A673 (cell line): ENCODE measurements around the gene DDX56. TPM values are rescaled to one million over a fixed set of nuclear protein-coding genes. Genes with fewer than 3 reads are reported as not detected.
A peak's percentile ranks its signal among the peaks of the same experiment; 100 is the strongest.

Experiments
- BruUV-seq: library from RNA; stranded (reverse); fragments of 400-500 nt; replicated peaks from 2 replicates; lab custom pipeline; 2021; lab: Mats Ljungman, UMichigan
- CTCF ChIA-PET: fragments of 300-600 bp; sonication (Branson Sonifier 250); formaldehyde crosslinking; loops from one replicate; lab custom pipeline; 2022; ENCODE audit warnings: antibody characterized with exemption; lab: Charles Lee
- POLR2A ChIA-PET: fragments of 300-600 bp; sonication (Branson Sonifier 250); formaldehyde crosslinking; loops from one replicate; lab custom pipeline; 2022; ENCODE audit warnings: antibody characterized with exemption; ENCODE audit not compliant: low non-redundant PET; lab: Charles Lee
- DNase-seq: peaks from one replicate; pipeline ENCODE4 v3.0.0-alpha.2; 2015; ENCODE audit warnings: low spot score
- H3K27ac ChIP-seq: fragments of 200-600 bp; sonication (generic); 2 replicates; pipeline ENCODE4 v1.5.1; 2016; ENCODE audit warnings: mixed run types, low read depth, mild to moderate bottlenecking, mixed read lengths, antibody characterized with exemption, low read length; ENCODE audit not compliant: poor library complexity, severe bottlenecking
- H3K27me3 ChIP-seq: fragments of 200-600 bp; sonication (generic); replicated peaks from 2 replicates; pipeline ENCODE4 v1.6.1; 2017; ENCODE audit warnings: mixed run types, low read depth, mild to moderate bottlenecking, mixed read lengths, antibody characterized with exemption, low read length; ENCODE audit not compliant: insufficient read depth, poor library complexity
- H3K36me3 ChIP-seq: fragments of 200-600 bp; sonication (generic); 2 replicates; pipeline ENCODE4 v1.6.1; 2016; ENCODE audit warnings: mixed run types, mild to moderate bottlenecking, mixed read lengths, antibody characterized with exemption, low read length; ENCODE audit not compliant: insufficient read depth, poor library complexity, severe bottlenecking
- H3K4me1 ChIP-seq: fragments of 200-600 bp; sonication (generic); 2 replicates; pipeline ENCODE4 v1.6.1; 2017; ENCODE audit warnings: mixed run types, mild to moderate bottlenecking, mixed read lengths, antibody characterized with exemption, low read length; ENCODE audit not compliant: insufficient read depth, poor library complexity, severe bottlenecking
- H3K4me3 ChIP-seq: fragments of 200-600 bp; sonication (generic); 2 replicates; pipeline ENCODE4 v1.5.1; 2016; ENCODE audit warnings: low read depth, mixed run types, mild to moderate bottlenecking, mixed read lengths, low read length; ENCODE audit not compliant: poor library complexity, severe bottlenecking
- H3K9me3 ChIP-seq: fragments of 200-600 bp; sonication (generic); 2 replicates; pipeline ENCODE4 v1.6.1; 2016; ENCODE audit warnings: mixed run types, low read depth, mild to moderate bottlenecking, mixed read lengths, antibody characterized with exemption, low read length; ENCODE audit not compliant: poor library complexity, severe bottlenecking
- EZH2 ChIP-seq: fragments of 200-600 bp; sonication (generic); IDR thresholded peaks from 2 replicates; pipeline ENCODE4 v1.6.1; 2017; ENCODE audit warnings: borderline replicate concordance, low read depth, mild to moderate bottlenecking, mixed read lengths, antibody characterized with exemption, low read length; ENCODE audit not compliant: poor library complexity, severe bottlenecking
- intact Hi-C: fragments of 100-400 bp; cut with micrococcal nuclease; formaldehyde crosslinking; loops from one replicate; pipeline ENCODE4 v1.10.0; 2022; ENCODE audit not compliant: unreplicated experiment
- total RNA-seq: library from RNA; stranded (reverse); gene quantifications from 2 replicates; pipeline ENCODE4 v1.2.3, GENCODE V29; 2021
- TF ChIP-seq, protein P1 (sequence below): fragments of 300-800, 200-600 bp; sonication (generic); conservative IDR thresholded peaks from 2 replicates; pipeline ENCODE4 v1.5.1; 2017; ENCODE audit warnings: low read depth, mild to moderate bottlenecking, antibody characterized with exemption, low read length, moderate library complexity, mixed read lengths

Gene DDX56
- total RNA-seq, 1 experiment from 2014 or later, result 147 TPM

DNA sequence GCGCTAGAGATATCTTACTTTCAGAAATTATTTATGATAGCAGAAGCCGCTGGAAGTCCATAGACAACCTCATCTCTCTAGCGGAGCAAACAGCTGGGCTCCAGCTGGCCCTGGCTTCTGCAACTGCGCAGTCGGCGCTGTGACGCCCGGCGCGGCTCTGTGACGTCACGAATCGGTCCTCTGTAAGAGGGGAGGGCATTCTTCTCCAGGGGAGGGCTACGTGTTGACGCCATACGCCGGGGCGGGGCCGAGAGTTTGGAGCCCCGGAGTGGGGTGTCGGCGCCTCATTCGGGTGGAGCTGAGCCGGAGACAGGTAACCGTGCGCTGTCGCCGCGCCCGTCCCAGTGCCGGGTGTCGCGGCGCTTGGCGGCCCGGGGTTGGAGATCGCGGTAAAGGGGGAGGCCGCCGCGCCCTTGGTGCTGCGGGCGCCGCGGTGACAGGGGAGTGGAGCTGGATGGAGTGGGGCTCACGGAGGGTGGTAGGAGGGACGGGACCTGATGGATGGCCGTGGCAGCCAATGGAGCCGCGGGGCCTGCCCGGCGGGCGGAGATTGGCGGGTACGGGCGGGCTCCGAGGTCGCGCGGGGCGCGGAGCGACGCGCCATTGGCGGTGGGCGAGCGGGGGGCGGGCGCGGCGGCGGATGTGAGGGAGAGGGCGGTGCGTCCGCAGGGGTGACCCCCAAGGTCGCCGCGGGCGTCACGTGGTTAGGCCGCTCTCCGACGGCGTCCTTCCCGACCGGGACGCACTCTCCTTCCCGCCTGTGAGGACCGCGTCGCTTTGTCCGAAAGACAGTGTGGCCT, 32.8 kb upstream of the DDX56 start, which contains the start of gene OGDH:
OGDH (plus strand) TSS at position 287 of the 800 bp plus-strand sequence. CDS start 17,717 bp downstream, outside the sequence.
- DNase-seq, result peak; percentile 99
- intact Hi-C loops, result loop anchor here (1.0 to 5.0 kb wide), 3 partner anchors 24 to 191 kb away; partner anchors contain the start of genes PPIA, TMED4 and ZMIZ2
- H3K27me3 ChIP-seq, result no peaks in the 10 kb centered on the region
- peak within 1 kb of the TSS; percentile 86 for H3K27ac ChIP-seq
- BruUV-seq, result no TSS peak
- no peaks in the 10 kb centered on the region for H3K9me3 ChIP-seq
- H3K36me3 ChIP-seq, result no peaks in the 10 kb centered on the region
- TF ChIP-seq, protein P1, sequence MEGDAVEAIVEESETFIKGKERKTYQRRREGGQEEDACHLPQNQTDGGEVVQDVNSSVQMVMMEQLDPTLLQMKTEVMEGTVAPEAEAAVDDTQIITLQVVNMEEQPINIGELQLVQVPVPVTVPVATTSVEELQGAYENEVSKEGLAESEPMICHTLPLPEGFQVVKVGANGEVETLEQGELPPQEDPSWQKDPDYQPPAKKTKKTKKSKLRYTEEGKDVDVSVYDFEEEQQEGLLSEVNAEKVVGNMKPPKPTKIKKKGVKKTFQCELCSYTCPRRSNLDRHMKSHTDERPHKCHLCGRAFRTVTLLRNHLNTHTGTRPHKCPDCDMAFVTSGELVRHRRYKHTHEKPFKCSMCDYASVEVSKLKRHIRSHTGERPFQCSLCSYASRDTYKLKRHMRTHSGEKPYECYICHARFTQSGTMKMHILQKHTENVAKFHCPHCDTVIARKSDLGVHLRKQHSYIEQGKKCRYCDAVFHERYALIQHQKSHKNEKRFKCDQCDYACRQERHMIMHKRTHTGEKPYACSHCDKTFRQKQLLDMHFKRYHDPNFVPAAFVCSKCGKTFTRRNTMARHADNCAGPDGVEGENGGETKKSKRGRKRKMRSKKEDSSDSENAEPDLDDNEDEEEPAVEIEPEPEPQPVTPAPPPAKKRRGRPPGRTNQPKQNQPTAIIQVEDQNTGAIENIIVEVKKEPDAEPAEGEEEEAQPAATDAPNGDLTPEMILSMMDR, result no peak
- no peak for TF ChIP-seq EZH2
- ChIA-PET CTCF (interaction anchor here (0.6 kb wide), 1 partner anchor 393 kb away, joined by 6 read pairs; no protein-coding TSS in a partner anchor), POLR2A (interaction anchor here (0.5 to 0.7 kb wide), 3 partner anchors 10 to 390 kb away, joined by 3 to 7 read pairs (median 3); partner anchors contain the start of gene H2AZ2)
- H3K4me3 ChIP-seq, result peak within 1 kb of the TSS; percentile 59
- peaks cover 6% of the 10 kb centered on the region for H3K4me1 ChIP-seq

DNA sequence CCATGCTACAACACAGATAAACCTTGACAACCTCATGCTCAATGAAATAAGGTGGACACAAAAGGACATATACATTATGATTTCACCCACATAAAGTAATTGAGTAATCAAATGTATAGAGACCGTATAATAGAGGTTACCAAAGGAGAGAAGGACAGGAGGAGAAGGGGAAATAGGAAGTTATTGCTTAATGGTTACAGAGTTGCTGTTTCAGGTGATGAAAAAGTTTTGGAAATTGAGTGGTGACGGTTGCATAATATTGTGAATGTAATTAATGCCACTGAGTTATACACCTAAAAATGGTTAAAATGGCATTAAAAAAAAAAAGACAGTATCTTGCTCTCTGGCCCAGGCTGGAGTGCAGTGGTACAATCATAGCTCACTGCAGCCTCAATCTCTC, 31.2 kb upstream of the DDX56 start:
- TF ChIP-seq, protein P1, result no peak
- no peak for TF ChIP-seq EZH2
- Histone ChIP-seq H3K9me3 (no peaks in the 10 kb centered on the region), H3K4me1 (peaks cover 6% of the 10 kb centered on the region), H3K27me3 (no peaks in the 10 kb centered on the region), H3K27ac (no peak overlapping the region), H3K36me3 (no peaks in the 10 kb centered on the region), H3K4me3 (no peak overlapping the region)
- CTCF ChIA-PET, result no interaction called here
- no peak for DNase-seq
- POLR2A ChIA-PET, result no interaction called here
- intact Hi-C loops, result loop anchor here (5.0 kb wide), 1 partner anchor 192 kb away; the partner anchor contains the start of gene PPIA
- BruUV-seq, result no TSS peak

DNA sequence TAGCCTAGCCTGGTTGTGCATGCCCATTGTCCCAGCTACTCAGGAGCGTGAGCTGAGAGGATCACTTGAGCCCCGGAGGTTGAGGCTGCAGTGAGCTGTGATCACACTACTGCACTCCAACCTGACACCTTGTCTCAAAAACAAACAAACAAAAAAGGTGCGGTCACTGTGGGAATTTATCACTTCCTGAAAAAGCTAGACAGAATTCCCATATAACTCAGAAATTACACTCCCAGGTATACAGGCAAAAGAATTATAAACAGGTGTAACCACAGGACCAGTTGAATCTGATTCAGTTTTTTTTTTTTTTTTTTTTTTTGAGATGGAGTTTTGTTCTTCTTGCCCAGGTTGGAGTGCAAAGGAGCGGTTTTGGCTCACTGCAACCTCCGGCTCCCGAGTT, 29.5 kb upstream of the DDX56 start:
- Histone ChIP-seq H3K27me3 (peaks cover 5% of the 10 kb centered on the region), H3K27ac (no peak overlapping the region), H3K4me1 (peaks cover 6% of the 10 kb centered on the region), H3K4me3 (no peak overlapping the region), H3K9me3 (no peaks in the 10 kb centered on the region), H3K36me3 (no peaks in the 10 kb centered on the region)
- CTCF ChIA-PET, result no interaction called here
- no TSS peak for BruUV-seq
- POLR2A ChIA-PET, result no interaction called here
- DNase-seq, result no peak
- no peak for TF ChIP-seq EZH2
- TF ChIP-seq, protein P1, result no peak
- intact Hi-C loops, result no loop called here
